ENCODE measurements around the gene HELZ2.
A peak's percentile ranks its signal among the peaks of the same experiment; 100 is the strongest.

Gene HELZ2

GRCh38 chr20:63597651-63598478 lies 23.8 kb upstream of the HELZ2 start:
- DNase-seq, result no peak

GRCh38 chr20:63596423-63596822 lies 22.4 kb upstream of the HELZ2 start:
- DNase-seq, result no peak

GRCh38 chr20:63595416-63596127 lies 21.5 kb upstream of the HELZ2 start:
- DNase-seq, result no peak

GRCh38 chr20:63594043-63594561 lies 20.1 kb upstream of the HELZ2 start:
- DNase-seq, result no peak

DNA sequence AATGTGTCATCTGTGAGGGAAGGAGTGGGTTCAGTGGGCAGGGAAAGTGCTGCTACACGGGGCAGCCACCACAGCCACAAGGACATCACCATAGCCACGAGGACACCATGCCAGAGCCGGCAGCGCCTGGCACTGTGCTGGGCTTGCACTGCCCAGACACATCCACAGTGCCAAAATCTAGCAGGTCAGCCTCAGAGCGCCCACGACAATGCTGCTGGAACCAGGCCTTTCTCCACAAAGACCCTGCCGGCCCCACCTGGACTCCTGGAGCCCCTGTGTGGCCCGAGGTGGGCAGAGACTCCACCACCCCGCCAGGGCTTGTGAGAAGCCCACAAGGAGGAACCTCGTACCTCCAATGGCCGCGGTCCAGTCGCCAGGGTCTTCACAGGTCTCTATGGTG lies 18.6 kb upstream of the HELZ2 start:
- DNase-seq, result no peak

DNA sequence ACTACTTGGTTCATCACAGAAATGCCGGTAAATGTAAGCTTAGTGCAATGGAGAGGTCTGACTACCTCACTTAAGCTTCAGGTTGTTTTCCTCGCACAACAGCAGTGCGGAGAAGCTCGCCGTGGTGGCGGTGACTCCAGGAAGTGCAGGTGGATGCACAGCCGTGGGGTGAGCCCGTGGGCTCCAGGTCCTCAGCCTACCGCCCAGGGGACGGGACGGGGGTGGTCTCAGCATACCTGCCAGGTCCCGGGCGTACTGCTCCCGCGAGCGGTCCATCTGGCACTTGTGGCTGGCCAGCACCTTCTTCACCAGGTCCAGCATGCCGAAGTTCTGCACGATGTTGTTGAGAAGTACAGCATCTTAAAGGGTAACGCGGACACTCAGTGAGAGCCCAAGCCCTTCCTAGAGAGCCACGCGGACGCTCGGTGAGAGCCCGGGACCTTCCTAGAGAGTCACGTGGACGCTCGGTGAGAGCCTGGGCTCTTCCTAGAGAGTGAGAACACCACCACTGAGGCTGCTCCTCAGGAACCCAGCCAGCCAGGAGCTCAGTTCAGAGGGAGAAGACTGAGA lies 17.8 kb upstream of the HELZ2 start:
- DNase-seq, result no peak

DNA sequence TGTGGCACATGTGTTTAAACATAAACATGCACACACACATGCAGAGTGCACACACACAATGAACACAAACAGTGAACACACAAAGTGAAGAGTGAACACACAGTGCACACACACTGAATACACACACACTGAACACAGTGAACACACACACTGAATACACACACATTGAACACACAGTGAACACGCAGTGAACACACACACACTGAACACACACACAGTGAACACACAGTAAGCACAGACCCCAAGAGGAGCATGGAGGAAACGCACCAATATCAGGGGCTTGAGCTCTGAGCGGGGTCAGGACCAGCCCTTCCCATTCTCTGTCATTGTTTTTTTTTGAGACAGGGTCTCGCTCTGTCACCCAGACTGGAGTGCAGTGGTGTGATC lies 17.1 kb upstream of the HELZ2 start:
- no peak for DNase-seq

GRCh38 chr20:63590218-63591146 lies 16.4 kb upstream of the HELZ2 start:
- no peak for DNase-seq

GRCh38 chr20:63589261-63590217 lies 15.5 kb upstream of the HELZ2 start:
- DNase-seq, result no peak

DNA sequence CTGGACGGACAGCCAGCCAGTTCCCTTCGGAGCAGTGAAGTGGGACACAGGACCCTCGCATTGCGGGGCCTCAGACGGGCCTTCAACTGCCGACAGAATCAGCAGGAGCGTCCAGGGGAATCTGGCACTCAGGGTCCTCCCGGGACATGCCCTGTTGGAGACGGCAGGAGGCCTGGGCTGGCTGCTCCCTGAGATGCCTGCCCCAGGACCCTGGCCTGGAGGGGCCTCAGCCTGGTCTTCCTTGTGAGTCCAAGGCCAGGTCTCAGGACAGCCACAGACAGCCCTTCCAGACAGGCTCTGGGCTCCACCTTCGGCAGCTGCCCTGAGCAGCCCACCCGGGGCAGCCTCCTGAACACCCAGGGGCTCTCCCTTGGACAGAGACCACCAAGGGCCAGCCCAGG lies 14.6 kb upstream of the HELZ2 start:
- DNase-seq, result no peak

DNA sequence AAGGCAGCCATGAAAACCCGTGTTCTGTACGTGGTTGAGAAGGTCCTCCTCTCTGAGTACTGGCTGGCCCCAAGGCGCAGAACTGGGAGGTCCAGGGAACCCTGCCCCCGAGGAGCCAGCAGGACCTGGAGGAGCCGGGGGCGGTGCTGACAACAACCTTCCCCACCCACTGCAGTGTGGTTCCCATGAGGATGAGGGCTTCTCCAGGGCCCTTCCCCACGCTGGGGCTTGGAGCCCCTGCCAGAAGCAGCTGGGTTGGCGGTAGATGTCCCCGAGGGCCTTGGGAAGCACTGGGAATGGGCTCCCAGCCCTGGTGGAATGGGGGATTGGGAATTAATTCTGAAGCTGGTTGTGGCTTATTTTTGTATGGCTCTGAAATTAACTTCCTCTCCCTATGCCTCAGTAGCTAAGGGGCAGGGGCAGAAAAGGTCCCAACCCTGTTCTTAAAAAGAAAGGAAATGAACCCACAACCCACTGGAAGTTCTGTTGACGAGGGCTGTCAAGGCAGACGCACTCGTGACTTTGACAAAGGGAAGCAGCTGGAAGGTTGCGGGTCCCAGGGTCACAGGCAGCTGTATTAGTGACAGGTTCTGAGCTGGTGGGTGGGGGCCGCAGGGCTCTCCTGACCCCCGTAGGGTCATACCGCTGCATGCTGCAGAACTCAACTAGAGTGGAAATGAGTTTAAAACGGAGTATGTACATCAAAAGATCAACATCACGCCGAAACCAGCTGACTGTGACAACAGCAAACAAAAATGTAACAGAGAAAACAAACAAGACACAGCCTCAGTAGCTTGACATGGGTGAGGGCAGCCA lies 13.9 kb upstream of the HELZ2 start:
- peak in 1 of 2 donors; percentile 13 for DNase-seq

GRCh38 chr20:63587256-63587655 lies 13.2 kb upstream of the HELZ2 start:
- no peak for DNase-seq

- no peak for DNase-seq
Observed at GRCh38 chr20:63586797-63587196, 12.8 kb upstream of the HELZ2 start.

DNA sequence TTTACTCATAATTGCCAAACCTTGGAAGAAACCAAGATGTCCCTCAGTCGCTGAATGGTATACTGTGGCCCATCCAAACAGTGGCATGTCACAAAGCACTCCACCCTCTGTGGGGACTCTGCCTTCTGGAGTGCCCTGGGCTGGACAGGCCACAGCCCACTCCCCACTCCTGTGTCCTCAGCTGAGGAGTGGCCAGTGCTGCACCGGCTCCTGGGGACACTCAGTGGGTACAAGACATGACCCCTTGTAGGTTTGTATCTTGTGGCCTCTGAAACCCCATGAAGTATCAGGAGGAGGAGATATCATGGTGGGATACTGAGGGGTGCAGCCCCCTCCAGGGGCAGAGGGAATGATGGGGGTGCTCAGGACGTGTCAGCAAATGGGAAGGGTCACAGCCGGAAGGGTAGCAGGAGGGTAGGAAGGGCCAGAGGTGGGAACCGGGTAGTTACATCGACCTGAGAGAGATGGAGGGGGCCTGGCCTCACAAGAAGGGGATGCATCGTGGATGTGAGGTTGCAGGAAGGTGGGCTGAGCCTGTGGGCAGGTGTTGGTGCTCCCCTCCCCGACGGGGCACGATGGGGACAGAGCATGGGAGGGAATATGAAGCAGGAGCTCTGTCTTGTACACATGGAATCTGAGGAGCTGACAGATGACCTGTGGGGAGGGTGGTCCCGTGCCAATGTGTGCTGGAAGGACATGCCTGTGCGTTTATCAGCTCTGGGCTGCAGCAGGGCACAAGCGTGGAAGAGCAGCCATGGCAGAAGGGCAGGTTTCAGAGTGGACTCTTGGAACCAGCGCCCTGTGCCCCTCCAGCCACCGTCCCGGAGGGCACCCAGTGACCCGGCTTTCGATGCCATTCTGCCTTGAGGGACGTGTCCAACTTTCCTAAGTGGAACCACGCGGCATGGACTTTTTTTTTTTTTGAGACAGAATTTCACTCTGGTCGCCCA lies 11.9 kb upstream of the HELZ2 start:
- DNase-seq, result no peak

GRCh38 chr20:63582382-63583063 lies 8.5 kb upstream of the HELZ2 start:
- DNase-seq, result no peak

GRCh38 chr20:63580796-63581461 lies 6.9 kb upstream of the HELZ2 start:
- DNase-seq, result peak; percentile 80 to 83

DNA sequence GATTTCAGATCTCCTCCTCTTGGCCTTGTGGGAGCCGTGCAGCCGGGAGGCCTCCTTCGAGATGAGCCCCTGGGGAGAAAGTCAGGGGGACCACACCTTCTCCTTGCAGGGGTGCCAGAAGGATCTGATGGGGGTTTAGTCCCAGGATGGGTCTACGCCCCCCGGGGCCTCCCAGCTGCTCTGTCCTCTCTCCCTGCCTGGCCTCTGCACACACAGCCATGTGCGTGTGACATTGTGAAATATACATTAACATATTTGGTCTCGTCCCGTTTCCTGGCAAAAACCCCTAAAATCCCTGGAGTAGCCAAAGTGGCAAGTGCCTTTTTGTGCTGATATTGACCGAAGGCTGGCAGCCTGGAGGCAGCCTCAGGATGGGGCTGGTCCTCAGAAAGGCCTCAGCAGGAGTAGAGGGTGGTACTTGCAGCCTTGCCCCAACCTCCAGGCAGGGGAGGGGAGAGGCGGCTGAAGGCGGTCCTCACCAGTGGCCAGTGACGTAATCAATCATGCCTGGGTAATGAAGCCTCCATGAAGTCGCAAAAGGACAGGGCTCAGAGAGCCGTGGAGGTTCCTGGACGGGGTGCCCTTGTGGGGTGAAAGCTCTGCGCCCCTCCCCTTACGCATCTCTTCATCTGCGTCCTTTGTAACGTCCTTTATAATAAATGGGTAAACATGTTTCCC lies 5.1 kb upstream of the HELZ2 start:
- DNase-seq, result no peak

All from CD4-positive, alpha-beta T cell treated with Interleukin-1 beta for 1 hour (primary cell).